HepG2 (cell line): ENCODE measurements around the gene CTRL. TPM values are rescaled to one million over a fixed set of nuclear protein-coding genes. Genes with fewer than 3 reads are reported as not detected.

ENCODE experiments used
- AGO1 ChIP-seq: fragments of 200-400 bp; formaldehyde crosslinking; IDR thresholded peaks from 2 replicates; pipeline ENCODE4 v1.6.1; 2017; ENCODE audit warnings: mild to moderate bottlenecking, low read depth, low read length, moderate library complexity; ENCODE audit not compliant: poor library complexity, severe bottlenecking
- ATM ChIP-seq: fragments of 450-650 bp; IDR thresholded peaks from 2 replicates; pipeline ENCODE4 v1.7.1; 2017; ENCODE audit warnings: mild to moderate bottlenecking, borderline replicate concordance
- CENPT ChIP-seq: sonication (generic); formaldehyde crosslinking; IDR thresholded peaks from 2 replicates; pipeline ENCODE4 v1.8.0; 2022; ENCODE audit warnings: low read depth, mild to moderate bottlenecking, moderate library complexity, missing genetic modification reagents
- GABPA ChIP-seq, 2 experiments: IDR thresholded peaks; 2 replicates each; pipeline ENCODE4 v1.6.1; 2011 to 2016; ENCODE audit warnings: low read depth in 2 of 2, low read length in 1 of 2, missing biosample characterization in 1 of 2, missing genetic modification characterization in 1 of 2
- ISL2 ChIP-seq: sonication (generic); formaldehyde crosslinking; IDR thresholded peaks from 2 replicates; pipeline ENCODE4 v1.5.0; 2020; ENCODE audit warnings: missing genetic modification reagents
- MED8 ChIP-seq: sonication (generic); formaldehyde crosslinking; IDR thresholded peaks from 2 replicates; pipeline ENCODE4 v1.8.1; 2023; ENCODE audit warnings: mild to moderate bottlenecking, missing genetic modification reagents; ENCODE audit not compliant: insufficient replicate concordance
- NFE2L1 ChIP-seq: sonication (generic); formaldehyde crosslinking; IDR thresholded peaks from 2 replicates; pipeline ENCODE4 v1.4.0; 2020; ENCODE audit warnings: missing genetic modification reagents, mild to moderate bottlenecking, borderline replicate concordance
- NKX3-1 ChIP-seq: sonication (generic); formaldehyde crosslinking; IDR thresholded peaks from 2 replicates; pipeline ENCODE4 v1.5.0; 2020; ENCODE audit warnings: missing genetic modification reagents
- RAD51 ChIP-seq: fragments of 450-650 bp; IDR thresholded peaks from 2 replicates; pipeline ENCODE4 v1.6.1; 2016; ENCODE audit warnings: borderline replicate concordance
- RFXANK ChIP-seq: IDR thresholded peaks from 2 replicates; pipeline ENCODE4 v1.6.1; 2016
- SMAD9 ChIP-seq: sonication (generic); formaldehyde crosslinking; IDR thresholded peaks from 2 replicates; pipeline ENCODE4 v1.5.1; 2020; ENCODE audit warnings: mild to moderate bottlenecking, missing genetic modification reagents
- TMF1 ChIP-seq: sonication (generic); formaldehyde crosslinking; IDR thresholded peaks from 2 replicates; pipeline ENCODE4 v1.8.1; 2022; ENCODE audit warnings: low read depth, missing genetic modification reagents
- ZBTB7B ChIP-seq: sonication (generic); formaldehyde crosslinking; IDR thresholded peaks from 2 replicates; pipeline ENCODE4 v1.4.0; 2020; ENCODE audit warnings: missing genetic modification reagents
- ZFYVE20 ChIP-seq: sonication (generic); formaldehyde crosslinking; IDR thresholded peaks from 2 replicates; pipeline ENCODE4 v1.8.0; 2023; ENCODE audit warnings: low read depth, mild to moderate bottlenecking, moderate library complexity, missing genetic modification reagents, borderline replicate concordance
- ZIK1 ChIP-seq: sonication (generic); formaldehyde crosslinking; IDR thresholded peaks from 2 replicates; pipeline ENCODE4 v1.5.0; 2020; ENCODE audit warnings: mild to moderate bottlenecking, low read depth, missing genetic modification reagents, borderline replicate concordance
- ZNF570 ChIP-seq: sonication (generic); formaldehyde crosslinking; IDR thresholded peaks from 2 replicates; pipeline ENCODE4 v1.4.0; 2020; ENCODE audit warnings: mild to moderate bottlenecking, missing genetic modification reagents, borderline replicate concordance
- ZNF839 ChIP-seq: sonication (generic); formaldehyde crosslinking; IDR thresholded peaks from 2 replicates; pipeline ENCODE4 v1.4.0; 2020; ENCODE audit warnings: missing genetic modification reagents, mild to moderate bottlenecking, borderline replicate concordance
- polyA plus RNA-seq, 8 experiments: library from polyadenylated mRNA; depleted of rRNA in 3 of 8; stranded (reverse) in 7 of 8; unstranded in 1 of 8; fragments of >200 nt; fragmentation: Illumina TruSeq in 4 of 8; extraction: Trizol in 4 of 8; gene quantifications; 2 replicates each; pipeline versions ENCODE4 v1.2.1 to v1.2.3, GENCODE V29; 2011 to 2016; ENCODE audit warnings: low read depth in 4 of 8, missing spikeins in 1 of 8, mixed read lengths in 1 of 8; ENCODE audit not compliant: insufficient read depth in 1 of 8
- total RNA-seq, 5 experiments: library from RNA; depleted of rRNA; stranded (reverse); fragments of >200 nt; fragmentation: Illumina TruSeq; extraction: Trizol; gene quantifications; 2 replicates each; pipeline ENCODE4 v1.2.3, GENCODE V29; 2016; ENCODE audit warnings: low read depth in 1 of 5
- TF ChIP-seq, protein P1 (sequence below): sonication (generic); formaldehyde crosslinking; IDR thresholded peaks from 2 replicates; pipeline ENCODE4 v1.5.0; 2020; ENCODE audit warnings: missing genetic modification reagents
- TF ChIP-seq, protein P2 (sequence below): sonication (generic); formaldehyde crosslinking; IDR thresholded peaks from 2 replicates; pipeline ENCODE4 v1.5.1; 2020; ENCODE audit warnings: missing genetic modification reagents, mild to moderate bottlenecking, borderline replicate concordance
- TF ChIP-seq, protein P3 (sequence below): sonication (generic); formaldehyde crosslinking; IDR thresholded peaks from 2 replicates; pipeline ENCODE4 v1.4.0; 2020; ENCODE audit warnings: mild to moderate bottlenecking, missing genetic modification reagents

Gene CTRL
- total and polyA plus RNA-seq, 2 of the 13 experiments (the other 11 are each of a cell fraction or from before 2014, with no cell fraction given) = 1.9 to 2.7 TPM

DNA sequence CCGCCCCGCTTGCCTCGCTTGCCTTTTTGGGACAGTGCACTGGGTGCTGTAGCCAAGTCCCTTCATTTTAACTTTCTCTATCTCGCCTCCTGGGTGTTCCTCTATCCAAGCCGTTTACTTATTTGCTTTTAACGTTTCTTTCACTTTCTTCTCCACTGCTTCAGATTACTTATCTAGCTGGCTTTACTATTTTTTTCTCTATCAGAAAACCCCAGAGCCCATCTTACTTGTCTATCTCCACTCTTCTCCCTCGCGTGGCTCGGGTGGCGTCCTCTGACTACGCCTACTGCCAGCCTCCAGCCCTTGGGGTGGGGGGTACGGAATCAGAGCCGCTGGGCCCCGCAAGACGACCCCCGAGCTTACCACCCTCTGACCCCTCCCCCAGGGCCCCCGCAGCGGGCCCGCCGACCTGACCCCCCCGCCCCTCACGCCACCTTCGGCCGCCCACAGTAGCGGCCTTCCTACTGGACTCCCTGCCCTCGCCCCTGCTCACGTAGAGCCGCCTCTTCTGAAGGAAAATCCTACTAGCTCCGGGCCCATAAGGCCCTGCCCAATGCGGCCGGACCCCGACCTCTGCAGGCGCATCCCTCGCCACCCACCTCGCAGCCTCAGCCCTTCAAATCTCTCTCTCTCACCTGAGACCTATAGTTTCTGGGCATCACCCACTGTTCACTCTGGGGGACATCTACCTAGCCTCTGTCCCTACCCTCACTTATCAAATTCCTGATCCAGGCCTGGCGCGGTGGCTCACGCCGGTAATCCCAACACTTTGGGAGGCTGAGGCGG lies 37.8 kb upstream of the CTRL start (continued):
- TF ChIP-seq ZNF839 (CRISPR knock-in tag) (no peak), ATM (no peak), ZIK1 (CRISPR knock-in tag) (no peak), RAD51 (no peak), ZFYVE20 (CRISPR knock-in tag) (no peak), TMF1 (CRISPR knock-in tag) (no peak), ZNF570 (CRISPR knock-in tag) (no peak), NFE2L1 (CRISPR knock-in tag) (no peak), RFXANK (CRISPR knock-in tag) (0 out of 2 replicates have a peak, but pooled peaks have one; percentile 77), CENPT (no peak), AGO1 (no peak), NKX3-1 (CRISPR knock-in tag) (no peak), ISL2 (CRISPR knock-in tag) (no peak), SMAD9 (no peak), GABPA (IDR thresholded peaks at IDR 0.05; ENCODE audit: low read depth, low read length) (no peak), GABPA (CRISPR knock-in tag; IDR thresholded peaks at IDR 0.05; ENCODE audit: low read depth) (0 out of 2 replicates have a peak, but pooled peaks have one; percentile 24), MED8 (CRISPR knock-in tag) (no peak), ZBTB7B (peak; percentile 52; the same call in 1 of the 2 replicates)
- TF ChIP-seq, protein P1, sequence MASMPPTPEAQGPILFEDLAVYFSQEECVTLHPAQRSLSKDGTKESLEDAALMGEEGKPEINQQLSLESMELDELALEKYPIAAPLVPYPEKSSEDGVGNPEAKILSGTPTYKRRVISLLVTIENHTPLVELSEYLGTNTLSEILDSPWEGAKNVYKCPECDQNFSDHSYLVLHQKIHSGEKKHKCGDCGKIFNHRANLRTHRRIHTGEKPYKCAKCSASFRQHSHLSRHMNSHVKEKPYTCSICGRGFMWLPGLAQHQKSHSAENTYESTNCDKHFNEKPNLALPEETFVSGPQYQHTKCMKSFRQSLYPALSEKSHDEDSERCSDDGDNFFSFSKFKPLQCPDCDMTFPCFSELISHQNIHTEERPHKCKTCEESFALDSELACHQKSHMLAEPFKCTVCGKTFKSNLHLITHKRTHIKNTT (CRISPR knock-in tag) = no peak
- TF ChIP-seq, protein P2, sequence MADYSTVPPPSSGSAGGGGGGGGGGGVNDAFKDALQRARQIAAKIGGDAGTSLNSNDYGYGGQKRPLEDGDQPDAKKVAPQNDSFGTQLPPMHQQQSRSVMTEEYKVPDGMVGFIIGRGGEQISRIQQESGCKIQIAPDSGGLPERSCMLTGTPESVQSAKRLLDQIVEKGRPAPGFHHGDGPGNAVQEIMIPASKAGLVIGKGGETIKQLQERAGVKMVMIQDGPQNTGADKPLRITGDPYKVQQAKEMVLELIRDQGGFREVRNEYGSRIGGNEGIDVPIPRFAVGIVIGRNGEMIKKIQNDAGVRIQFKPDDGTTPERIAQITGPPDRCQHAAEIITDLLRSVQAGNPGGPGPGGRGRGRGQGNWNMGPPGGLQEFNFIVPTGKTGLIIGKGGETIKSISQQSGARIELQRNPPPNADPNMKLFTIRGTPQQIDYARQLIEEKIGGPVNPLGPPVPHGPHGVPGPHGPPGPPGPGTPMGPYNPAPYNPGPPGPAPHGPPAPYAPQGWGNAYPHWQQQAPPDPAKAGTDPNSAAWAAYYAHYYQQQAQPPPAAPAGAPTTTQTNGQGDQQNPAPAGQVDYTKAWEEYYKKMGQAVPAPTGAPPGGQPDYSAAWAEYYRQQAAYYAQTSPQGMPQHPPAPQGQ = no peak
- TF ChIP-seq, protein P3, sequence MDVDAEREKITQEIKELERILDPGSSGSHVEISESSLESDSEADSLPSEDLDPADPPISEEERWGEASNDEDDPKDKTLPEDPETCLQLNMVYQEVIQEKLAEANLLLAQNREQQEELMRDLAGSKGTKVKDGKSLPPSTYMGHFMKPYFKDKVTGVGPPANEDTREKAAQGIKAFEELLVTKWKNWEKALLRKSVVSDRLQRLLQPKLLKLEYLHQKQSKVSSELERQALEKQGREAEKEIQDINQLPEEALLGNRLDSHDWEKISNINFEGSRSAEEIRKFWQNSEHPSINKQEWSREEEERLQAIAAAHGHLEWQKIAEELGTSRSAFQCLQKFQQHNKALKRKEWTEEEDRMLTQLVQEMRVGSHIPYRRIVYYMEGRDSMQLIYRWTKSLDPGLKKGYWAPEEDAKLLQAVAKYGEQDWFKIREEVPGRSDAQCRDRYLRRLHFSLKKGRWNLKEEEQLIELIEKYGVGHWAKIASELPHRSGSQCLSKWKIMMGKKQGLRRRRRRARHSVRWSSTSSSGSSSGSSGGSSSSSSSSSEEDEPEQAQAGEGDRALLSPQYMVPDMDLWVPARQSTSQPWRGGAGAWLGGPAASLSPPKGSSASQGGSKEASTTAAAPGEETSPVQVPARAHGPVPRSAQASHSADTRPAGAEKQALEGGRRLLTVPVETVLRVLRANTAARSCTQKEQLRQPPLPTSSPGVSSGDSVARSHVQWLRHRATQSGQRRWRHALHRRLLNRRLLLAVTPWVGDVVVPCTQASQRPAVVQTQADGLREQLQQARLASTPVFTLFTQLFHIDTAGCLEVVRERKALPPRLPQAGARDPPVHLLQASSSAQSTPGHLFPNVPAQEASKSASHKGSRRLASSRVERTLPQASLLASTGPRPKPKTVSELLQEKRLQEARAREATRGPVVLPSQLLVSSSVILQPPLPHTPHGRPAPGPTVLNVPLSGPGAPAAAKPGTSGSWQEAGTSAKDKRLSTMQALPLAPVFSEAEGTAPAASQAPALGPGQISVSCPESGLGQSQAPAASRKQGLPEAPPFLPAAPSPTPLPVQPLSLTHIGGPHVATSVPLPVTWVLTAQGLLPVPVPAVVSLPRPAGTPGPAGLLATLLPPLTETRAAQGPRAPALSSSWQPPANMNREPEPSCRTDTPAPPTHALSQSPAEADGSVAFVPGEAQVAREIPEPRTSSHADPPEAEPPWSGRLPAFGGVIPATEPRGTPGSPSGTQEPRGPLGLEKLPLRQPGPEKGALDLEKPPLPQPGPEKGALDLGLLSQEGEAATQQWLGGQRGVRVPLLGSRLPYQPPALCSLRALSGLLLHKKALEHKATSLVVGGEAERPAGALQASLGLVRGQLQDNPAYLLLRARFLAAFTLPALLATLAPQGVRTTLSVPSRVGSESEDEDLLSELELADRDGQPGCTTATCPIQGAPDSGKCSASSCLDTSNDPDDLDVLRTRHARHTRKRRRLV (CRISPR knock-in tag) = peak; percentile 73
